SK-N-SH (cell line): ENCODE results near the gene BCAS3. TPM values are rescaled to one million over a fixed set of nuclear protein-coding genes. Genes with fewer than 3 reads are reported as not detected.

Source experiments
- CTCF ChIA-PET: fragments of 300-600, 350-600 bp; formaldehyde crosslinking; extraction: SDS; loops from one replicate; lab custom pipeline; 2021; lab: Yijun Ruan, JAX
- POLR2A ChIA-PET: fragments of 350-600 bp; sonication (Branson Sonifier 250); formaldehyde crosslinking; extraction: SDS; loops from one replicate; lab custom pipeline; 2020; ENCODE audit warnings: antibody characterized with exemption, inconsistent platforms; lab: Yijun Ruan, JAX
- DNase-seq: peaks from one replicate; pipeline ENCODE4 v3.0.0; 2012
- H2AFZ ChIP-seq: fragments of 200-600 bp; sonication (generic); 2 replicates; pipeline ENCODE4 v1.8.1; 2016; ENCODE audit warnings: antibody characterized with exemption, mild to moderate bottlenecking, low read depth
- H3F3A ChIP-seq: fragments of 200-600 bp; sonication (generic); replicated peaks from 2 replicates; pipeline ENCODE3; 2016; ENCODE audit warnings: antibody characterized with exemption, mild to moderate bottlenecking; ENCODE audit not compliant: insufficient read depth
- H3K27ac ChIP-seq, 2 experiments: fragments of 200-500 bp in 1 of 2; fragments of 200-600 bp in 1 of 2; sonication (Bioruptor generic) in 1 of 2; sonication (generic), shearing (Covaris generic) in 1 of 2; 2 replicates each; pipeline versions ENCODE4 v1.5.1 to v1.6.1; 2014 to 2016; ENCODE audit warnings: low read depth in 2 of 2, inconsistent platforms in 1 of 2, low read length in 1 of 2, mild to moderate bottlenecking in 1 of 2, mixed read lengths in 1 of 2
- H3K27me3 ChIP-seq: fragments of 200-600 bp; sonication (generic), shearing (Covaris generic); 2 replicates; pipeline ENCODE4 v1.6.1; 2016; ENCODE audit warnings: mixed run types; ENCODE audit not compliant: insufficient read depth
- H3K36me3 ChIP-seq, 2 experiments: fragments of 200-500 bp in 1 of 2; fragments of 200-600 bp in 1 of 2; sonication (Bioruptor generic) in 1 of 2; sonication (generic) in 1 of 2; replicated peaks in 1 of 2; 2 replicates each; pipeline versions ENCODE3 to v1.5.1; 2014 to 2016; ENCODE audit warnings: low read length in 1 of 2, mild to moderate bottlenecking in 1 of 2; ENCODE audit not compliant: insufficient read depth in 2 of 2, control insufficient read depth in 1 of 2
- H3K4me1 ChIP-seq, 2 experiments: fragments of 200-500 bp in 1 of 2; fragments of 200-600 bp in 1 of 2; sonication (Bioruptor generic) in 1 of 2; sonication (generic), shearing (Covaris generic) in 1 of 2; 2 replicates each; pipeline versions ENCODE4 v1.5.1 to v1.6.1; 2014 to 2016; ENCODE audit warnings: low read depth in 1 of 2, low read length in 1 of 2, mixed run types in 1 of 2; ENCODE audit not compliant: insufficient read depth in 2 of 2, control insufficient read depth in 1 of 2
- H3K4me2 ChIP-seq: fragments of 200-600 bp; sonication (generic), shearing (Covaris generic); 2 replicates; pipeline ENCODE4 v1.6.1; 2017; ENCODE audit warnings: mixed run types
- H3K4me3 ChIP-seq, 2 experiments: fragments of 200-500 bp in 1 of 2; fragments of 200-600 bp in 1 of 2; sonication (Bioruptor generic) in 1 of 2; sonication (generic), shearing (Covaris generic) in 1 of 2; 2 replicates each; pipeline versions ENCODE4 v1.5.1 to v1.8.1; 2014 to 2016; ENCODE audit warnings: low read depth in 2 of 2, inconsistent platforms in 1 of 2, low read length in 1 of 2, mild to moderate bottlenecking in 1 of 2, mixed read lengths in 1 of 2, moderate library complexity in 1 of 2
- H3K79me2 ChIP-seq: fragments of 200-600 bp; sonication (generic); 2 replicates; pipeline ENCODE4 v1.8.1; 2017; ENCODE audit warnings: mild to moderate bottlenecking; ENCODE audit not compliant: insufficient read depth
- H3K9ac ChIP-seq: fragments of 200-600 bp; sonication (generic); 2 replicates; pipeline ENCODE4 v1.6.1; 2017; ENCODE audit warnings: mixed run types
- H3K9me2 ChIP-seq: fragments of 200-600 bp; sonication (generic); 2 replicates; pipeline ENCODE4 v1.6.1; 2017; ENCODE audit warnings: mixed run types
- H3K9me3 ChIP-seq: fragments of 200-600 bp; sonication (generic); 2 replicates; pipeline ENCODE4 v1.6.1; 2017; ENCODE audit warnings: mixed run types, mild to moderate bottlenecking, moderate library complexity
- H4K20me1 ChIP-seq: fragments of 200-600 bp; sonication (generic); 2 replicates; pipeline ENCODE4 v1.6.1; 2017; ENCODE audit warnings: mild to moderate bottlenecking, mixed run types; ENCODE audit not compliant: insufficient read depth
- CHD2 ChIP-seq: fragments of 150-350 bp; IDR thresholded peaks from 2 replicates; pipeline ENCODE4 v1.6.1; 2018; ENCODE audit warnings: low read length; ENCODE audit not compliant: partially characterized antibody
- EZH2phosphoT487 ChIP-seq: fragments of 200-600 bp; sonication (generic); IDR thresholded peaks from 2 replicates; pipeline ENCODE4 v1.6.1; 2017; ENCODE audit warnings: low read depth, mixed run types, mild to moderate bottlenecking, antibody characterized with exemption, moderate library complexity, borderline replicate concordance
- FOXM1 ChIP-seq: IDR thresholded peaks from 2 replicates; pipeline ENCODE4 v1.4.0; 2012; ENCODE audit warnings: low read depth, mild to moderate bottlenecking
- JUND ChIP-seq: IDR thresholded peaks from 2 replicates; pipeline ENCODE4 v1.4.0; 2012
- MEF2A ChIP-seq: IDR thresholded peaks from 2 replicates; pipeline ENCODE4 v1.4.0; 2012; ENCODE audit warnings: low read depth, borderline replicate concordance
- NFIC ChIP-seq: IDR thresholded peaks from 2 replicates; pipeline ENCODE4 v1.4.0; 2012; ENCODE audit warnings: borderline replicate concordance
- NRF1 ChIP-seq: IDR thresholded peaks from 2 replicates; pipeline ENCODE4 v1.6.1; 2012; ENCODE audit warnings: low read depth, mild to moderate bottlenecking, low read length
- RAD21 ChIP-seq: IDR thresholded peaks from 2 replicates; pipeline ENCODE4 v1.6.1; 2012; ENCODE audit warnings: mild to moderate bottlenecking, low read length
- RFX5 ChIP-seq: IDR thresholded peaks from 2 replicates; pipeline ENCODE4 v1.6.1; 2012; ENCODE audit warnings: mild to moderate bottlenecking, improper control_type of control experiment, low read length
- RXRA ChIP-seq: IDR thresholded peaks from 2 replicates; pipeline ENCODE4 v1.4.0; 2012; ENCODE audit warnings: low read depth, mild to moderate bottlenecking, borderline replicate concordance
- TAF1 ChIP-seq: IDR thresholded peaks from 2 replicates; pipeline ENCODE4 v1.6.1; 2012; ENCODE audit warnings: low read depth, mild to moderate bottlenecking, low read length, moderate library complexity, borderline replicate concordance
- TCF12 ChIP-seq: IDR thresholded peaks from 2 replicates; pipeline ENCODE4 v1.4.0; 2012
- TEAD4 ChIP-seq: IDR thresholded peaks from 2 replicates; pipeline ENCODE4 v1.4.0; 2012; ENCODE audit warnings: mild to moderate bottlenecking, borderline replicate concordance; ENCODE audit not compliant: insufficient read depth
- WGBS: methylation state at CpG from one replicate; pipeline ENCODE4 v1.1.6; 2017; ENCODE audit warnings: low lambda C conversion rate; 5-methylcytosine and 5-hydroxymethylcytosine counted together
- polyA plus RNA-seq, 3 experiments: library from polyadenylated mRNA; depleted of rRNA; stranded (reverse); fragments of >200 nt; gene quantifications; 2 replicates each; pipeline ENCODE4 v1.2.3, GENCODE V29; 2012
- TF ChIP-seq, protein P1 (sequence below): IDR thresholded peaks from 2 replicates; pipeline ENCODE4 v1.6.1; 2012; ENCODE audit warnings: mild to moderate bottlenecking, low read depth, low read length, moderate library complexity
- TF ChIP-seq, protein P2 (sequence below): fragments of 150-350 bp; IDR thresholded peaks from 2 replicates; pipeline ENCODE4 v1.6.1; 2017; ENCODE audit warnings: antibody characterized with exemption, low read length, low read depth, borderline replicate concordance
- TF ChIP-seq, protein P3 (sequence below): IDR thresholded peaks from 2 replicates; pipeline ENCODE4 v1.4.0; 2012; ENCODE audit warnings: low read depth, borderline replicate concordance
- TF ChIP-seq, protein P4 (sequence below): IDR thresholded peaks from 2 replicates; pipeline ENCODE4 v1.4.0; 2012; ENCODE audit warnings: low read depth, borderline replicate concordance

The BCAS3 gene
- polyA plus RNA-seq, 1 of the 3 experiments (the other 2 are of a cell fraction) = 5.9 TPM

DNA sequence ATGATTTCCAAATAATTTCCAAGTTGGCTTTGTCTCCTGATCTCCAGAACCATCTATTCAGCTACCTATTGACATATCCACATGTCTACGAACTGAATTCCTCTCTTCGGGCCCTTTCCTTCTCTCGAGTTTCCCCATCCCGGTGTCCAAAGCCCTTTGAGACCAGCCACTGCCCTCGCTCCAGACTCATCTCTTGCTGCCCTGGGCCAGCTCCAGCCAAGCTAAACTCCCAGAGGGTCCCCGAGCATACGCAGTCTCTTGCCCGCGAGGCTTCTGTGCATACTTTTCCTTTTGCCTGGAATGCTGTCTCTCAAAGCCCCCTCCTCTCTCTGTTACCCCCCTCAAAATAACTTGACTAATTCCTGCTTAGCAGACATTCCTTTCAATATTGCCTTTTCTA lies 694.8 kb downstream of the BCAS3 start:
- DNase-seq = no peak
- H2AFZ ChIP-seq = no peak overlapping the region
- TF ChIP-seq MEF2A = no peak
- TF ChIP-seq CHD2 = no peak
- TF ChIP-seq RAD21 = no peak
- TF ChIP-seq TAF1 = no peak
- TF ChIP-seq, protein P1, sequence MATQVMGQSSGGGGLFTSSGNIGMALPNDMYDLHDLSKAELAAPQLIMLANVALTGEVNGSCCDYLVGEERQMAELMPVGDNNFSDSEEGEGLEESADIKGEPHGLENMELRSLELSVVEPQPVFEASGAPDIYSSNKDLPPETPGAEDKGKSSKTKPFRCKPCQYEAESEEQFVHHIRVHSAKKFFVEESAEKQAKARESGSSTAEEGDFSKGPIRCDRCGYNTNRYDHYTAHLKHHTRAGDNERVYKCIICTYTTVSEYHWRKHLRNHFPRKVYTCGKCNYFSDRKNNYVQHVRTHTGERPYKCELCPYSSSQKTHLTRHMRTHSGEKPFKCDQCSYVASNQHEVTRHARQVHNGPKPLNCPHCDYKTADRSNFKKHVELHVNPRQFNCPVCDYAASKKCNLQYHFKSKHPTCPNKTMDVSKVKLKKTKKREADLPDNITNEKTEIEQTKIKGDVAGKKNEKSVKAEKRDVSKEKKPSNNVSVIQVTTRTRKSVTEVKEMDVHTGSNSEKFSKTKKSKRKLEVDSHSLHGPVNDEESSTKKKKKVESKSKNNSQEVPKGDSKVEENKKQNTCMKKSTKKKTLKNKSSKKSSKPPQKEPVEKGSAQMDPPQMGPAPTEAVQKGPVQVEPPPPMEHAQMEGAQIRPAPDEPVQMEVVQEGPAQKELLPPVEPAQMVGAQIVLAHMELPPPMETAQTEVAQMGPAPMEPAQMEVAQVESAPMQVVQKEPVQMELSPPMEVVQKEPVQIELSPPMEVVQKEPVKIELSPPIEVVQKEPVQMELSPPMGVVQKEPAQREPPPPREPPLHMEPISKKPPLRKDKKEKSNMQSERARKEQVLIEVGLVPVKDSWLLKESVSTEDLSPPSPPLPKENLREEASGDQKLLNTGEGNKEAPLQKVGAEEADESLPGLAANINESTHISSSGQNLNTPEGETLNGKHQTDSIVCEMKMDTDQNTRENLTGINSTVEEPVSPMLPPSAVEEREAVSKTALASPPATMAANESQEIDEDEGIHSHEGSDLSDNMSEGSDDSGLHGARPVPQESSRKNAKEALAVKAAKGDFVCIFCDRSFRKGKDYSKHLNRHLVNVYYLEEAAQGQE = no peak
- TF ChIP-seq EZH2phosphoT487 = no peak
- TF ChIP-seq TEAD4 = no peak
- TF ChIP-seq, protein P2, sequence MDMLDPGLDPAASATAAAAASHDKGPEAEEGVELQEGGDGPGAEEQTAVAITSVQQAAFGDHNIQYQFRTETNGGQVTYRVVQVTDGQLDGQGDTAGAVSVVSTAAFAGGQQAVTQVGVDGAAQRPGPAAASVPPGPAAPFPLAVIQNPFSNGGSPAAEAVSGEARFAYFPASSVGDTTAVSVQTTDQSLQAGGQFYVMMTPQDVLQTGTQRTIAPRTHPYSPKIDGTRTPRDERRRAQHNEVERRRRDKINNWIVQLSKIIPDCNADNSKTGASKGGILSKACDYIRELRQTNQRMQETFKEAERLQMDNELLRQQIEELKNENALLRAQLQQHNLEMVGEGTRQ = no peak
- TF ChIP-seq FOXM1 = no peak
- TF ChIP-seq, protein P3, sequence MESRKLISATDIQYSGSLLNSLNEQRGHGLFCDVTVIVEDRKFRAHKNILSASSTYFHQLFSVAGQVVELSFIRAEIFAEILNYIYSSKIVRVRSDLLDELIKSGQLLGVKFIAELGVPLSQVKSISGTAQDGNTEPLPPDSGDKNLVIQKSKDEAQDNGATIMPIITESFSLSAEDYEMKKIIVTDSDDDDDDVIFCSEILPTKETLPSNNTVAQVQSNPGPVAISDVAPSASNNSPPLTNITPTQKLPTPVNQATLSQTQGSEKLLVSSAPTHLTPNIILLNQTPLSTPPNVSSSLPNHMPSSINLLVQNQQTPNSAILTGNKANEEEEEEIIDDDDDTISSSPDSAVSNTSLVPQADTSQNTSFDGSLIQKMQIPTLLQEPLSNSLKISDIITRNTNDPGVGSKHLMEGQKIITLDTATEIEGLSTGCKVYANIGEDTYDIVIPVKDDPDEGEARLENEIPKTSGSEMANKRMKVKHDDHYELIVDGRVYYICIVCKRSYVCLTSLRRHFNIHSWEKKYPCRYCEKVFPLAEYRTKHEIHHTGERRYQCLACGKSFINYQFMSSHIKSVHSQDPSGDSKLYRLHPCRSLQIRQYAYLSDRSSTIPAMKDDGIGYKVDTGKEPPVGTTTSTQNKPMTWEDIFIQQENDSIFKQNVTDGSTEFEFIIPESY = no peak
- TF ChIP-seq RFX5 = no peak
- TF ChIP-seq NFIC = no peak
- no peak for TF ChIP-seq NRF1
- TF ChIP-seq JUND = no peak
- no peak for TF ChIP-seq TCF12
- TF ChIP-seq RXRA = no peak
- TF ChIP-seq, protein P4, sequence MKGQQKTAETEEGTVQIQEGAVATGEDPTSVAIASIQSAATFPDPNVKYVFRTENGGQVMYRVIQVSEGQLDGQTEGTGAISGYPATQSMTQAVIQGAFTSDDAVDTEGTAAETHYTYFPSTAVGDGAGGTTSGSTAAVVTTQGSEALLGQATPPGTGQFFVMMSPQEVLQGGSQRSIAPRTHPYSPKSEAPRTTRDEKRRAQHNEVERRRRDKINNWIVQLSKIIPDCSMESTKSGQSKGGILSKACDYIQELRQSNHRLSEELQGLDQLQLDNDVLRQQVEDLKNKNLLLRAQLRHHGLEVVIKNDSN = no peak
- H3K79me2 ChIP-seq = no peaks in the 10 kb centered on the region
- peaks cover 0 to 7% of the 10 kb centered on the region in 2 experiments; a peak in 1 of 4 replicates for H3K4me1 ChIP-seq
- no peak overlapping the region for H3K27ac ChIP-seq
- H3K4me2 ChIP-seq = no peak overlapping the region
- ChIA-PET POLR2A (no interaction called here), CTCF (interaction anchor here (0.7 to 1.6 kb wide), 5 partner anchors 8 to 213 kb away, joined by 3 to 5 read pairs (median 3); no protein-coding TSS in a partner anchor)
- no peak overlapping the region for H3K4me3 ChIP-seq
- no peaks in the 10 kb centered on the region for H3K9me2 ChIP-seq
- H3K9me3 ChIP-seq = no peaks in the 10 kb centered on the region
- no peaks in the 10 kb centered on the region for H3K36me3 ChIP-seq
- H3F3A ChIP-seq = peaks cover 6% of the 10 kb centered on the region
- H3K27me3 ChIP-seq = no peaks in the 10 kb centered on the region
- no peaks in the 10 kb centered on the region for H4K20me1 ChIP-seq
- 96% methylated on average over 9 of the region's 9 CpGs for WGBS
- no peak overlapping the region for H3K9ac ChIP-seq
